GM21717 (cell line): ENCODE results near the gene TMEM11.

Experiments used
- ATAC-seq: cut with Tn5 transposase; IDR thresholded peaks from one replicate; pipeline ENCODE4 v1.9.1; 2021; ENCODE audit warnings: mild to moderate bottlenecking, moderate library complexity; ENCODE audit not compliant: unreplicated experiment

The TMEM11 gene

DNA sequence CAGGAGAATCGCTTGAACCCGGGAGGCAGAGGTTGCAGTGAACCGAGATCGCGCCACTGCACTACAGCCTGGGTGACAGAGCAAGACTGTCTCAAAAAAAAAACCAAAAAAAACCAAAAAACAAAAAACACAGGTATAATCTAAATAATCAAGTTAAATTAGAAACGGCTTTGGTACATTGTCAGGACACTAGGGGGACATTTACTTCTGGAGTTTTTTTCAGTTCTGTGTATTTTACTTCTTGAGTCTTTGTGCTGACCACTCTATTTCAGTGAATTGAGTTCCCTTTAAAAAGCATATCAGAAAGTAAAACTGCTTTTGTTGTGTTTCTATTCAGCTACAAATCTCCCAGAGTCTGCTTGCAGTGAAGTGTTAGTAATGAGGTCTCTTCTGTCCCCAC is 50.9 kb downstream of the TMEM11 start:
- ATAC-seq = no peak

DNA sequence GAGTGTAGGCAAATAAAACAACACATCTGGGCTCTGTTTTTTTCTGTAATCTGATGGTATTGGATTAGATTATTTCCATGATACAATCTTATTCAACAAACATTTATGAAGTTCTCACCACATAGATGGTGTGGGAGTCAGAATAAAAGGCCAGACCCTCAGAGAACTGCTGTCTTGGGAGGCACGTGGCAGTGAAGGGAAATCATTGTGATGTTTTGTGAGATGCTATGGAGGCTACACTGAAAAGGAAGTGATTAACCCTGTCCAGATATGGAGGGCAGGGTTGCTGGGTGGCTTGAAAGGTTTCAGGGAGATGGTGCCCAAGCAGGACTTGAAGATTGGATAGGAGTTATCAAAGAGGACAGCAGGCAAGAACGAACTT is 51.6 kb downstream of the TMEM11 start:
- no peak for ATAC-seq

DNA sequence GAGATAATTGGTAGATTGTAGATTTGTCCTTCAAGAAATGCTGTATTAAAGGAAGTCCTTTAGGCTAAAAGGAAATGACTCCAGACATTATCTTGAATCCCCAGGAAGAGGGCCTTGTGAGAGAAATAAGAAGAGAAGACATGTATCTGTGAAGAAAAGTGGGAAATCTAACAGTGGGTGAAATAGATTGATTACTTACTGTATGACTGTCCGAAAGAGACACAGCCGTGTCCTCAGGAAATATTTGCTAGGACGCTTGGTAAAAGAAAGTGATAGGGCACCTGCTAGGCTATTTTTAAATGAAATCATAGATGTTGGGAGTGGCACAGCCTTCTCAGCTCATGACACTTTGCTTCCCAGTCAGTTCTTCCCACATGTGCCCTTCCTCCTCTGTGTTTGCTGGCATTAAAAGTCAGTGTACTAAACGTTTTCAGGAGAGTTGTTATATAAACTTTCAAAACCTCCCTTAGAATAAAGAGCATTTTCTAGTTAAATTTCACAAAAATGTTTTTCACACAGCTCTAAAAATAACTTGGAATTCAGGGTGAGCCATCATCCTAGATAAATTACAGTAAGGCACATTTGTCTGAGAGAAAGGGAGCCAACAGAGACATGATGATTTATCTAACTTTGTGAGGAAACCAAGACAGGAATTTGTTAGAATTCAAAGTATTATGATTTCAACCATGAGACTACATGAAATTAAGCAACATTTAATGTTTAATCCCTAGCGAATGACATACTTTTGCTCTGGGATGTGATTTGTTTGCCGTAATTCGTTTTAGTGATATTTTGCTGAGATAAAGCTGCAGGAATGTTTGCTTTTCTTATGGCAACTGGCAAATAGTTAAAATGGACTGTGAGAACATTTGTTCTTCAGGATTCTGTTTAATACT is 52.2 kb downstream of the TMEM11 start:
- no peak for ATAC-seq

DNA sequence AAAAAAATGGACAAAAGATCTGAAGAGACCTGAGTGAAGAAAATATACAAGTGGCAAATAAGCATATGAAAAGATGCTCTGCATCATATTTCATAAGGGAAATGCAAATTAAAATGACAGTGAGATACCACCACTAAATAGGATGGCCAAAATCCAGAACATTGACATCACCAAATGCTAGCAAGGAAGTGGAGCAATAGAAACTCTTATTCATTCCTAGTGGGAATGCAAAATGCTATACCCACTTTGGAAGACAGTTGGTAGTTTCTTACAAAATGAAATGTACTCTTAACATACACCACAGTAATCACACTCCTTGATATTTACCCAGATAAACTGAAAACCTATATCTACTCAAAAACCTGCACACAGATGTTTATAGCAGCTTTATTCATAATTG is 53.6 kb downstream of the TMEM11 start:
- no peak for ATAC-seq

DNA sequence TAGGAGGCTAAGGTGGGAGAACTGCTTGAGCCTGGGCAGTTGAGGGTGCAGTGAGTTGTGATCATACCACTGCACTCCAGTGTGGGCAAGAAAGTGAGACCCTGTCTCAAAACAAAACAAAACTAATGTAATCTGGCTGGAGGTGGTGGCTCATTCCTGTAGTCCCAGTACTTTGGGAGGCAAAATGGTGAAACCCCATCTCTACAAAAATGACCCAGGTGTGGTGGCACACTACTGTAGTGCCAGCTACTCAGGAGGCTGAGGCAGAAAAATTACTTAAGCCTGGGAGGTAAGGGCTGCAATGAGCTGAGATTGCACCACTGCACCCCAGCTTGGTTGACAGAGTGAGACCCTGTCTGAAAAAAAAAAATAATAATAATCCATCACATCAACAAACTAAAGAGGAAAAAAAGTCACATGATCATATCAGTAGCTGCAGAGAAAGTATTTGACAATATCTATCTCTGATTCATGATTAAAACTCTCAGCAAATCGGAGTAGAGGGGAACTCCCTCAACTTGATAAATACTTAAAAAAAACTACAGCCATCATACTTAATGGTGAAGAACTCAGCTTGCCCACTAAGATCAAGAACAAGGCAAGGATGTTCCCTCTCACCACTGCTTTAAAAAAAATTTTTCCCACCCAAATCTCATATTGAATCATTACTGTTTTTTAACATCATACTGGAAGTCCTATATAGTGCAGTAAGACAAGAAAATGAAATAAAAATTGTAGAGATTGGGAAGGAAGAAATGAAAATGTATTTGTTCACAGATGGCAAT is 56.2 kb downstream of the TMEM11 start:
- ATAC-seq = no peak

DNA sequence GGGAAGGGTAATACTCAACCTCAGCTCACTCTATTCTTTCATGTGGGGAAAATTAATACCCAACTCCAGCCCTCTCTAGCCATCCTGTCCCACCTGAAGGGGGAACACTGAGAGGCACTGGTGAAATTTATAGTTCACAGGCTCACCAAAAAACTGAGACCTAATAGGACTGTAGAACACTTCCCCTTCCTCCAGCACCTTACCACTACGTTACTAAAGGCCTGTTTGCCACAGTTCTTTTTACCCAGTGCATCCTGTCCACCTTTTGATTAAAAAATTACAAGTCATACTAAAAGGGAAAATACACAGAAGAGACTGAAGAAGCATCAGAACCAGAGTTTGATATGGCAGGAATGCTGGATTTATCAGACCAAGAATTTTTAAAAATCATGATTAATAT is 61.2 kb downstream of the TMEM11 start:
- ATAC-seq = no peak

DNA sequence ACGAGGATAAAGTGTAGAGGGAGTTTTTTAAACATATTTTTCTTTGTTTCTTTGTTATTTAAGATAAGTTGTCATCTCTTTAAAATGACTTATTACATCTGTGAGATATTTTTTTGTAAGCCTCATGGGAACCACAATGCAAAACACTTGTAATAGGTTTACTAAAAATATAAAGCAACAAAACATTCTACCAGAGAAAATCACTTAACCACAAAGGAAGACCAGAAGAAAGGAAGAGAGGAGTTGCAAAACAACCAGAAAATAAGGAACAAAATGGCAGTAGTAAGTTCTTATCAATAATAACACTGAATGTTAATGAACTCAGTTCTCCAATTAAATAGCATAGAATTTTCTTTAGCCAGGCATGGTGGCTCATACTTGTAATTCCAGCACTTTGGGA is 64.3 kb downstream of the TMEM11 start:
- ATAC-seq = no peak
